Measurements from ENCODE around the gene SIDT2.

The SIDT2 gene

DNA sequence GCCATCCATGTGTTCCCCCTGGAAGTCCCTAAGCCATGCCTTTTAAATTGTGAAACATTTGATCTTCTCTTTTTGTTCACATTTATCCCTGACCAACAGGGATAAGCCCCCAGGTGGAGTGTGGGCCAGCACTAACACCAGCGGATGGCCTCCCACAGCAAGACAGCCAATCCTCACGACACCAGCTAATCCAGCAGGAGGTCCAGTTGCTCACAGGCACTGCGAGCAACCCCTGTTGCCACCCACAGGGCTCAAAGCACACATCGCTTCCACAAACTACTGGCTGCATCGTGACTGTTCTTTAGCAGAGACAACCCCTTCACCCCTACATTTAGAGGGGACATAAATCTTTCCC, 51.4 kb downstream of the SIDT2 start:
- Histone ChIP-seq H4K20me1 (ENCODE audit: insufficient read depth) (no peaks in the 10 kb centered on the region), H3K9ac (no peak overlapping the region), H3K36me3 (ENCODE audit: insufficient read depth) (no peaks in the 10 kb centered on the region), H3K27me3 (ENCODE audit: insufficient read depth, low read depth) (no peaks in the 10 kb centered on the region), H3K4me2 (no peak overlapping the region), H3K4me3 (IDR thresholded peaks at IDR 0.05; ENCODE audit: insufficient read depth, low read depth, low read length) (no peak overlapping the region), H3K79me2 (ENCODE audit: insufficient read depth, low read depth) (peaks cover 11% of the 10 kb centered on the region; the same call in 1 of the 2 replicates), H3K4me1 (ENCODE audit: low read depth, poor library complexity, severe bottlenecking) (peaks cover 13% of the 10 kb centered on the region), H3K27ac (no peak overlapping the region), H2AFZ (ENCODE audit: low read depth) (no peak overlapping the region)
- TF ChIP-seq CTCF (conservative IDR thresholded peaks at IDR 0.05; ENCODE audit: low read depth, low read length): no peak

DNA sequence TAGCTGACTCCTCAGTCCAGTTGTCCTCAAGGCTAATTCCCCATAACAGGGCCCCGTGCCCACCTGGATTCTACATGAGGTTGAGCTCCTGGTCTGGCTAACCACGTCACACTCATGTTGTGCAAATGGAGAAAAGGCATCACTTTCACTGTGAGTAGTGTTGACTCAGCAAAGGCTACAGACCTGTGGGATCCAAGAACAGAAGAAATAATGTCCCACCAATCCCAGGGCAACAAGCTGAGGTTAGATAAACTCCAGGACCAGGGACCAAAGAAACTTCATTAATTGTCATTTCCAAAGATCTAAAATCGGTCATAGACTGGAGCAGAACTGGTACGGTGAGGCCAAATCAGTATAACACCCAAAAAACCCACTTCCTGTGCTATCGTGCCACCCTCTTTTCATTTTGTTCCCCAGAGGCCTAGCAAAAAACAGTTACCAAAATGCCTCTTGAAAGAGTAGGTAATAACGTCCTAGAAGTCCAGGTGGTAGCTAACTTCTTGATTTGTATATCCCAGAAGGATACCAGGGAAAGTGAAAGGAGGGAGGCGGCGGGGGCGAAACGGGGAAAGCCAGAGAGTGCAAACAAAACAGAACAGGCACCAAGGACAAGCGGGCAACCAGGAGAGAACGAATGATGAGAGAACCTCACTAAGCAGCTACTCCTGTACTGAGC, 51.9 kb downstream of the SIDT2 start:
- no peak overlapping the region for H2AFZ ChIP-seq (ENCODE audit: low read depth)
- peaks cover 11% of the 10 kb centered on the region; the same call in 1 of the 2 replicates for H3K79me2 ChIP-seq (ENCODE audit: insufficient read depth, low read depth)
- no peak overlapping the region for H3K9ac ChIP-seq
- H3K4me1 ChIP-seq (ENCODE audit: low read depth, poor library complexity, severe bottlenecking): peaks cover 13% of the 10 kb centered on the region
- no peaks in the 10 kb centered on the region for H3K36me3 ChIP-seq (ENCODE audit: insufficient read depth)
- H3K27me3 ChIP-seq (ENCODE audit: insufficient read depth, low read depth): no peaks in the 10 kb centered on the region
- no peak for TF ChIP-seq CTCF (conservative IDR thresholded peaks at IDR 0.05; ENCODE audit: low read depth, low read length)
- 0 out of 2 replicates have a peak overlapping the region, but pooled peaks have one; percentile 72 for H3K4me2 ChIP-seq
- no peak overlapping the region for H3K27ac ChIP-seq
- H3K4me3 ChIP-seq (IDR thresholded peaks at IDR 0.05; ENCODE audit: insufficient read depth, low read depth, low read length): no peak overlapping the region
- H4K20me1 ChIP-seq (ENCODE audit: insufficient read depth): no peaks in the 10 kb centered on the region

GRCh38 chr11:117230999-117231841, 52.7 kb downstream of the SIDT2 start:
- Histone ChIP-seq H4K20me1 (ENCODE audit: insufficient read depth) (no peaks in the 10 kb centered on the region), H2AFZ (ENCODE audit: low read depth) (peak overlapping the region; percentile 76; the same call in 1 of the 2 replicates)
- TF ChIP-seq CTCF (conservative IDR thresholded peaks at IDR 0.05; ENCODE audit: low read depth, low read length): no peak

DNA sequence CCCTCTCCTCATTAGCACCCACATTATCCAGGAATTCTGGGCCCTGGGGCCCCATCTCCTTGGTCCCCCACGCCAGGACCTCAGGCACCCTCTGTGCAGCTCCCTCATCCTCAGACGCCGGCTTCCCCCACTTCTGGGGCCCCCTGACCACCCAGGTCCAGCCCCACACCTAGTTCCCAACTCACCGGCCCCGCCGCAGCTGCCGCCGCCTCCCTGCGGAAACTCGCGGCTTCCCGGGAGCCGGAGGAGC, 53.2 kb downstream of the SIDT2 start, which contains the start of gene PCSK7:
TSS of gene PCSK7 (minus strand) at position 232 of the 250 bp plus-strand sequence. CDS start 2,229 bp downstream, outside the sequence.
- H4K20me1 ChIP-seq (ENCODE audit: insufficient read depth): no peaks in the 10 kb centered on the region
- no peak for TF ChIP-seq CTCF (conservative IDR thresholded peaks at IDR 0.05; ENCODE audit: low read depth, low read length)
- H3K4me2 ChIP-seq: peak within 1 kb of the TSS; percentile 72
- H3K27ac ChIP-seq: peak within 1 kb of the TSS; percentile 40; the same call in 1 of the 2 replicates
- peaks cover 13% of the 10 kb centered on the region for H3K4me1 ChIP-seq (ENCODE audit: low read depth, poor library complexity, severe bottlenecking)
- H3K36me3 ChIP-seq (ENCODE audit: insufficient read depth): no peaks in the 10 kb centered on the region
- H3K27me3 ChIP-seq (ENCODE audit: insufficient read depth, low read depth): no peaks in the 10 kb centered on the region
- H2AFZ ChIP-seq (ENCODE audit: low read depth): peak within 1 kb of the TSS; percentile 76
- no peak within 1 kb of the TSS for H3K4me3 ChIP-seq (IDR thresholded peaks at IDR 0.05; ENCODE audit: insufficient read depth, low read depth, low read length)
- H3K79me2 ChIP-seq (ENCODE audit: insufficient read depth, low read depth): peaks cover 11% of the 10 kb centered on the region; the same call in 1 of the 2 replicates
- H3K9ac ChIP-seq: peak within 1 kb of the TSS; percentile 79; the same call in 1 of the 2 replicates

More at GRCh38 chr11:117230999-117231841, 52.7 kb downstream of the SIDT2 start:
- Histone ChIP-seq H3K4me1 (ENCODE audit: low read depth, poor library complexity, severe bottlenecking) (peaks cover 13% of the 10 kb centered on the region), H3K27me3 (ENCODE audit: insufficient read depth, low read depth) (no peaks in the 10 kb centered on the region), H3K36me3 (ENCODE audit: insufficient read depth) (no peaks in the 10 kb centered on the region), H3K9ac (peak overlapping the region; percentile 79; the same call in 1 of the 2 replicates), H3K4me3 (IDR thresholded peaks at IDR 0.05; ENCODE audit: insufficient read depth, low read depth, low read length) (no peak overlapping the region), H3K4me2 (peak overlapping the region; percentile 72), H3K79me2 (ENCODE audit: insufficient read depth, low read depth) (peaks cover 11% of the 10 kb centered on the region; the same call in 1 of the 2 replicates), H3K27ac (no peak overlapping the region)
